ENCODE measurements around the gene ADGRG1.

ADGRG1 gene

DNA sequence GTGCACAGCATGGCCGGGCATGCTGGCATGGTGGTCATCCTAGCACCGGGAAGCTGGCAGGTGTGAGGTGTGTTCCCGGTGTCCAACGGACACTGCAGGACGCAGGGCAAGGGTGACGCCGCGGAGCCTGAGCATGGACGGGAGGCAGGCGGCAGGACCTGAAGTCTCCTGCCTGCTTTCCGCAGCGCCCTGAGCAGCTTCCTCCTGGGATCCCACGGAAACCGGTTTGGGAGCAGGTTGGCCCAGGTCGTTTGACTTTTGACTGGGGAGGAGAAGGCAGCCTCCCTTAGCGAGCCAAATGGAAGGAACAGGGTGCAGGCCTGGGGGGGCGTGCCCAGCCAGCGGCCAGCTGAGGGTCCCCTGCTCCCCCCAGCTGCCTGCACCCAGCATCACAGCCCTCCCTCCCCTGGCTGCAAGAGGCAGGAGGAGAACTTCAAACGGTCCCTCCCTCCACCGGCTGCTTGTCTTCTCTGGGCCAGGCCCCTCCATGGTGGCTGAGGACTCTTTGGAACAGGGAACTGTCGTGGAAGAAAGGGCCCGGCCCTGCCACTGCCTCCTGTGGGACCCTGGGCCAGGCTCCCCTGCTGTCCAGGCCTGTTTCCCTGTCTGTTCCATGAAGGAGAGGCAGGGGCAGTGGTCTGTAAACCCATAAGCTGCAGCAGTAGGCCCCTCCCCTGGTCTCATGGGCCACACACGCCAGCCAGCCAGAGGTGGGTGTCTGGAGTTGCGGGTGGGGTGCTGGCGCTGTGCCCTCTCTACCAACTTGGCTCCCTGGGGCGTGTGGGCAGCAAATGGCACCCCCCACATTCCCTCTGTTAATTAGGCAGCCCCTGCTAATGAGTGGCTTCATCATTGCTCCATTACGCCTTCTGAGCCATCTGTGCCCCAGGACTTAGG lies 7.8 kb upstream of the ADGRG1 start:
- H3K4me3 ChIP-seq (replicated peaks in 1 of 2; ENCODE audit: low read depth in 2 of 2, low read length in 2 of 2) = no peak overlapping the region
- TF ChIP-seq, protein P1, sequence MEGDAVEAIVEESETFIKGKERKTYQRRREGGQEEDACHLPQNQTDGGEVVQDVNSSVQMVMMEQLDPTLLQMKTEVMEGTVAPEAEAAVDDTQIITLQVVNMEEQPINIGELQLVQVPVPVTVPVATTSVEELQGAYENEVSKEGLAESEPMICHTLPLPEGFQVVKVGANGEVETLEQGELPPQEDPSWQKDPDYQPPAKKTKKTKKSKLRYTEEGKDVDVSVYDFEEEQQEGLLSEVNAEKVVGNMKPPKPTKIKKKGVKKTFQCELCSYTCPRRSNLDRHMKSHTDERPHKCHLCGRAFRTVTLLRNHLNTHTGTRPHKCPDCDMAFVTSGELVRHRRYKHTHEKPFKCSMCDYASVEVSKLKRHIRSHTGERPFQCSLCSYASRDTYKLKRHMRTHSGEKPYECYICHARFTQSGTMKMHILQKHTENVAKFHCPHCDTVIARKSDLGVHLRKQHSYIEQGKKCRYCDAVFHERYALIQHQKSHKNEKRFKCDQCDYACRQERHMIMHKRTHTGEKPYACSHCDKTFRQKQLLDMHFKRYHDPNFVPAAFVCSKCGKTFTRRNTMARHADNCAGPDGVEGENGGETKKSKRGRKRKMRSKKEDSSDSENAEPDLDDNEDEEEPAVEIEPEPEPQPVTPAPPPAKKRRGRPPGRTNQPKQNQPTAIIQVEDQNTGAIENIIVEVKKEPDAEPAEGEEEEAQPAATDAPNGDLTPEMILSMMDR (IDR thresholded peaks at IDR 0.05; ENCODE audit: low read depth, low read length) = no peak
- DNase-seq (ENCODE audit: low read depth in 2 of 2) = no peak

- TF ChIP-seq, protein P1 (IDR thresholded peaks at IDR 0.05; ENCODE audit: low read depth, low read length) = no peak
- DNase-seq (ENCODE audit: low read depth in 2 of 2) = no peak
- no peak overlapping the region for H3K4me3 ChIP-seq (replicated peaks in 1 of 2; ENCODE audit: low read depth in 2 of 2, low read length in 2 of 2)
Measured at GRCh38 chr16:57621521-57622271, 6.7 kb upstream of the ADGRG1 start.

DNA sequence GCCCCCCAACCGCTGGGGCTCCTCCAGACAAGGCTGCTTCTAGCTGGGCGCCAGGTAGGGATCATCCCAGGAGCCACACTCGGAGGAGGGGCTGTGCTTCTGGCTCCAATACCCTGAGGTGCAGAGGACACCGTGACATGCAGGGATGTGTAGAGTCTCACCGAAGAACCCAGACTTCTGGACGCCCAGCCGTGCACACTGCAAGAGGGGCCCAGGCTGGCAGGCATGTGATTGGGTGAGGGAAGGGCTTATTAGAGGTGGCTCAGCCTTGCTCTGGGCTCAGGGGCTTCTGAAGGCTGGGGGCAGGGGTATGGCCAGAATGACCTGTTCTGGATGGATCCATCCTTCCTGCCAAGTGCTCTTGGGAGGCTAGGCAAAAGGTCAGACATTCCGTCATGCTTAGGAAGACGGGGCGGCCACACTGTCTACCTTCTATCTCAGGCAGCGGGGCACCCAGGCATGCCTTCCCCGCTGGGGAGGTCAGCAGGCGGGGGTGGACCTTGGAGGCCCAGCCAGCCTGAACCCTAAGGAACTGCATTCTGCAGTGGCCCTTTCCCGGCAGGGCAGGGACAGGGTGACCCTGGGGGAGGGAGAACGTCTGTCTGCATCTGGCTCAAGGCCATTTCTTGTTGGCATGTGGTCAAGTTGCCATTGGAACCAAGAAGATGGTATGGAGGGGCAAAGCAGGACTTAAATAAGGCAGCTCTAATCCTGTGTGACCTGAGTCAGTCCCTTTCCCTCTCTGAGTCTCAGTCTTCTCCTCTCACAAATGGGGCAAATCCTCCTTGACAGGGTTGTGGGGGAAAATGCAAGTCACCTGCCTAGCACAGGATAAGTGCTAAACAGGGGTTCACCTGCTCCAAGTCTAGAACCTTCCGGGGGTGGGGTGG lies 5.8 kb upstream of the ADGRG1 start:
- DNase-seq (ENCODE audit: low read depth in 2 of 2) = no peak
- TF ChIP-seq, protein P1 (IDR thresholded peaks at IDR 0.05; ENCODE audit: low read depth, low read length) = no peak

GRCh38 chr16:57623251-57624043 lies 5.0 kb upstream of the ADGRG1 start:
- TF ChIP-seq, protein P1 (IDR thresholded peaks at IDR 0.05; ENCODE audit: low read depth, low read length) = no peak
- no peak overlapping the region for H3K4me3 ChIP-seq (replicated peaks in 1 of 2; ENCODE audit: low read depth in 2 of 2, low read length in 2 of 2)
- peak; percentile 76 to 85 for DNase-seq (ENCODE audit: low read depth in 2 of 2)

More for the DNA sequence above, 5.8 kb upstream of the ADGRG1 start:
- no peak overlapping the region for H3K4me3 ChIP-seq (replicated peaks in 1 of 2; ENCODE audit: low read depth in 2 of 2, low read length in 2 of 2)

DNA sequence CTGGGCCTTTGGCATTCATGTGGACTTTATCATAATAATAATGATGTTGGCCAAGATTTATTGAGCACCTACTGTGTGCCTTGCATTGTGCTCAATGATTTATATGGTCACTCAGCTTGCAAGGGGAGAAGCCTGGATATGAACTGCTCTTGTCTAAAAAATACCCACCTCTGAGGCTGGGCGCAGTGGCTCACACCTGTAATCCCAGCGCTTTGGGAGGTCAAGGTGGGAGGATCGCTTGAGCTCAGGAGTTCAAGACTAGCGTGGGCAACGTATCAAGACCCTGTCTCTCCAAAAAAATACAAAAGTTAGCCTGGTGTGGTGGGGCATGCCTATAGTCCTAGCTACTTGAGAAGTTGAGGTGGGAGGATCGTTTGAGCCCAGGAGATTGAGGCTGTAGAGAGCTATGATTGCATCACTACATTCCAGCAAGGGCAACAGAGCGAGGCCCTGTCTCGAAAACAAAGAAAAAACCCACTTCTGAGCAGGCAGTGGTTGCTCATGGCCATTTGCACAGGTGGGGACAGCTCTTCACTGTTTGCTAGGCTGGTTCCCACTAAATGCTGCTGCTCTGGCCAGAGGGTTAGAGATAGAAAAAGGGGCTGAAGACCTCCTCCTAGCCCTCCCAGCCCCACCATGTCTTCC lies 4.3 kb upstream of the ADGRG1 start:
- TF ChIP-seq, protein P1 (IDR thresholded peaks at IDR 0.05; ENCODE audit: low read depth, low read length) = no peak
- peak; percentile 69 to 79 for DNase-seq (ENCODE audit: low read depth in 2 of 2)
- no peak overlapping the region for H3K4me3 ChIP-seq (replicated peaks in 1 of 2; ENCODE audit: low read depth in 2 of 2, low read length in 2 of 2)

All from cardiac fibroblast (primary cell).